K562 (cell line): ENCODE measurements around the gene ARFGEF2. TPM values are rescaled to one million over a fixed set of nuclear protein-coding genes. Genes with fewer than 3 reads are reported as not detected.

Experiments
- ARID2 ChIP-seq: fragments of 450-650 bp; IDR thresholded peaks from 2 replicates; pipeline ENCODE4 v1.6.1; 2017; ENCODE audit warnings: antibody characterized with exemption, mild to moderate bottlenecking
- BRD4 ChIP-seq: fragments of 200-600 bp; sonication (generic); IDR thresholded peaks from 2 replicates; pipeline ENCODE4 v1.6.1; 2017; ENCODE audit warnings: inconsistent platforms
- CBX2 ChIP-seq: fragments of 200-600 bp; sonication (generic); IDR thresholded peaks from one replicate; pipeline ENCODE4 v1.6.1; 2012; ENCODE audit warnings: mild to moderate bottlenecking, low read length, inconsistent platforms; ENCODE audit not compliant: insufficient read depth, poor library complexity, severe bottlenecking
- EGR1 ChIP-seq: fragments of 450-650 bp; conservative IDR thresholded peaks from 2 replicates; pipeline ENCODE4 v1.6.1; 2017; ENCODE audit warnings: mild to moderate bottlenecking
- FUS ChIP-seq: fragments of 200-400 bp; formaldehyde crosslinking; optimal IDR thresholded peaks from 2 replicates; pipeline ENCODE3; 2017; ENCODE audit warnings: low read depth, low read length
- HDAC2 ChIP-seq: fragments of 450-650 bp; IDR thresholded peaks from 2 replicates; pipeline ENCODE4 v1.6.1; 2016; ENCODE audit warnings: mild to moderate bottlenecking
- HOXB6 ChIP-seq: fragments of 250-450 bp; sonication (Bioruptor Pico); IDR thresholded peaks from 2 replicates; pipeline ENCODE4 v1.5.1; 2022; ENCODE audit warnings: mild to moderate bottlenecking, borderline replicate concordance
- IFI16 ChIP-seq: fragments of 250-450 bp; sonication (Bioruptor Pico); IDR thresholded peaks from 2 replicates; pipeline ENCODE4 v2.1.2; 2022; ENCODE audit warnings: mild to moderate bottlenecking, inconsistent platforms
- KAT7 ChIP-seq: sonication (generic); formaldehyde crosslinking; IDR thresholded peaks from 2 replicates; pipeline ENCODE4 v1.8.0; 2022; ENCODE audit warnings: missing genetic modification reagents, mild to moderate bottlenecking, borderline replicate concordance
- KHSRP ChIP-seq: fragments of 450-650 bp; IDR thresholded peaks from 2 replicates; pipeline ENCODE4 v1.6.1; 2017
- PHF21A ChIP-seq: fragments of 450-650 bp; IDR thresholded peaks from 2 replicates; pipeline ENCODE4 v1.6.1; 2017; ENCODE audit warnings: low read depth, borderline replicate concordance
- POLR2AphosphoS2 ChIP-seq: IDR thresholded peaks from 2 replicates; pipeline ENCODE4 v1.6.1; 2012; ENCODE audit warnings: low read length, improper control_type of control experiment
- POU5F1 ChIP-seq: fragments of 150-350 bp; IDR thresholded peaks from 2 replicates; pipeline ENCODE4 v1.6.1; 2014; ENCODE audit warnings: borderline replicate concordance, low read length, low read depth, mild to moderate bottlenecking; ENCODE audit not compliant: partially characterized antibody
- SAFB ChIP-seq: fragments of 200-400 bp; formaldehyde crosslinking; IDR thresholded peaks from 2 replicates; pipeline ENCODE4 v1.6.1; 2017; ENCODE audit warnings: low read depth, low read length, borderline replicate concordance
- TAF1 ChIP-seq: IDR thresholded peaks from 2 replicates; pipeline ENCODE4 v1.6.1; 2011; ENCODE audit warnings: mild to moderate bottlenecking, low read length, moderate library complexity; ENCODE audit not compliant: insufficient read depth, control insufficient read depth, severe bottlenecking; ENCODE audit errors: extremely low read depth
- ZC3H8 ChIP-seq: fragments of 450-650 bp; IDR thresholded peaks from 2 replicates; pipeline ENCODE4 v1.6.1; 2017
- ZFP36 ChIP-seq: fragments of 150-350 bp; IDR thresholded peaks from 2 replicates; pipeline ENCODE4 v1.6.1; 2018; ENCODE audit warnings: low read length, low read depth; ENCODE audit not compliant: partially characterized antibody
- ZNF24 ChIP-seq: fragments of 450-650 bp; IDR thresholded peaks from 2 replicates; pipeline ENCODE4 v1.6.1; 2016
- ZNF347 ChIP-seq: fragments of 450-650 bp; formaldehyde crosslinking; IDR thresholded peaks from 2 replicates; pipeline ENCODE4 v1.4.0; 2020; ENCODE audit warnings: low read depth, mild to moderate bottlenecking, moderate library complexity
- ZNF551 ChIP-seq: fragments of 250-450 bp; sonication (Bioruptor Pico); IDR thresholded peaks from 2 replicates; pipeline ENCODE4 v1.5.0; 2021; ENCODE audit warnings: mild to moderate bottlenecking, moderate library complexity
- polyA plus RNA-seq, 8 experiments: library from polyadenylated mRNA; depleted of rRNA in 4 of 8; stranded (reverse) in 5 of 8; unstranded in 3 of 8; fragments of >200 nt; fragmentation: Nextera tagmentation in 2 of 8; fragmentation: Illumina TruSeq in 1 of 8; extraction: Ambion mirVana in 2 of 8; extraction: Trizol in 1 of 8; gene quantifications; 2 replicates each; pipeline versions ENCODE4 v1.2.1 to v1.2.3, GENCODE V29; 2011 to 2014; ENCODE audit warnings: inconsistent platforms in 1 of 8, missing spikeins in 1 of 8
- total RNA-seq, 7 experiments: library from RNA; depleted of rRNA in 6 of 7; stranded (reverse); fragments of >200 nt in 6 of 7; fragmentation: Illumina TruSeq in 2 of 7; extraction: Trizol in 2 of 7; gene quantifications; 2 replicates each; pipeline versions ENCODE4 v1.2.1 to v1.2.3, GENCODE V29; 2011 to 2021; ENCODE audit warnings: low replicate concordance in 1 of 7
- TF ChIP-seq, protein P1 (sequence below): IDR thresholded peaks from 3 replicates; pipeline ENCODE4 v1.6.1; 2011; ENCODE audit warnings: borderline replicate concordance, mild to moderate bottlenecking; ENCODE audit not compliant: insufficient read length, insufficient read depth
- TF ChIP-seq, protein P2 (sequence below): IDR thresholded peaks from 2 replicates; pipeline ENCODE4 v1.6.1; 2016; ENCODE audit warnings: missing genetic modification characterization, missing compliant biosample characterization
- TF ChIP-seq, protein P3 (sequence below): fragments of 250-450 bp; sonication (Bioruptor Pico); IDR thresholded peaks from 2 replicates; pipeline ENCODE4 v1.5.0; 2021; ENCODE audit warnings: mild to moderate bottlenecking, moderate library complexity

The ARFGEF2 gene
- total and polyA plus RNA-seq, 9 of the 15 experiments (the other 6 are each of a cell fraction or from before 2014, with no cell fraction given), result 4.2 to 18.8 (median 13.7) TPM

DNA sequence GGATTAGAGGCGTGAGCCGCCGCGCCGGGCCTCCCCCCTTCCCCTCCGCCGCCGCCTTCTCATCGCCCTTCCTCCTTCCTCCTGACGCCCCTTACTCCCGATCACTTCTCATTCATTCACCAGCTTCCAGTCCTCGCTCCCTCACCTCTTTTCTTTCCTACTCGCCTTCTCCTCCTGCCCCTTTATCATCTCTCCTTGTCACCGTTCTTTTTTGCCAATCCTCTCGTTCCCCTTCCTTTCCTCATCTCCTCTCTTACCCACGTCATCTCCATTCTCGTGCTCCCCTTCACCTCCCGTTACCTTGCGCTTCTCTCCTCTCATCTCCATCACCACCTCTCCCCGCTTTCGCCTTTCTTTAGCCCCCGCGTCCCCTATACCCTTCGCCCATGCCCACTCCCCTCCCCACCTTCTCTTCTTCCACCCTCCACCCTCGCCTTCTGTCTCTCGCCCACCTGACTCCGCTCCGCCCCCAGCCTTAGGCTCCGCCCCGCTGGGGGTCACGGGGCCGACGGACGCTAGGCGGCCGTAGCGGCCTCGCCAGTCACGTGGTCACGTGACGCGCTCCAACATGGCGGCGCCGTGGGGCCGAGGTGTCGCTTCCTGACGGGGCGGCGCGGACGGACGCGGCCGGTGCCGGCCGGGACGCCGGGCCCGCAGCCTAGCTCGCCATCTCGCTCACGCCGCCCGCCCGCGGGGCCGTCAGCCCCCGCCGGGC is at the start of gene ARFGEF2 (continued):
- TF ChIP-seq, protein P1, sequence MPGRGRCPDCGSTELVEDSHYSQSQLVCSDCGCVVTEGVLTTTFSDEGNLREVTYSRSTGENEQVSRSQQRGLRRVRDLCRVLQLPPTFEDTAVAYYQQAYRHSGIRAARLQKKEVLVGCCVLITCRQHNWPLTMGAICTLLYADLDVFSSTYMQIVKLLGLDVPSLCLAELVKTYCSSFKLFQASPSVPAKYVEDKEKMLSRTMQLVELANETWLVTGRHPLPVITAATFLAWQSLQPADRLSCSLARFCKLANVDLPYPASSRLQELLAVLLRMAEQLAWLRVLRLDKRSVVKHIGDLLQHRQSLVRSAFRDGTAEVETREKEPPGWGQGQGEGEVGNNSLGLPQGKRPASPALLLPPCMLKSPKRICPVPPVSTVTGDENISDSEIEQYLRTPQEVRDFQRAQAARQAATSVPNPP, result no peak
- no peak for TF ChIP-seq POLR2AphosphoS2
- TF ChIP-seq ZFP36, result no peak
- peak; percentile 55; the same call in 1 of the 2 replicates for TF ChIP-seq ARID2
- TF ChIP-seq TAF1, result peak; percentile 90
- no peak for TF ChIP-seq CBX2
- TF ChIP-seq FUS, result no peak
- TF ChIP-seq HOXB6 (CRISPR knock-in tag), result no peak
- TF ChIP-seq IFI16 (CRISPR knock-in tag), result no peak
- TF ChIP-seq BRD4, result no peak
- no peak for TF ChIP-seq ZNF551
- no peak for TF ChIP-seq PHF21A
- no peak; the same call in 1 of the 2 replicates for TF ChIP-seq KAT7 (CRISPR knock-in tag)
- no peak for TF ChIP-seq ZNF347 (CRISPR knock-in tag)
- TF ChIP-seq, protein P2, sequence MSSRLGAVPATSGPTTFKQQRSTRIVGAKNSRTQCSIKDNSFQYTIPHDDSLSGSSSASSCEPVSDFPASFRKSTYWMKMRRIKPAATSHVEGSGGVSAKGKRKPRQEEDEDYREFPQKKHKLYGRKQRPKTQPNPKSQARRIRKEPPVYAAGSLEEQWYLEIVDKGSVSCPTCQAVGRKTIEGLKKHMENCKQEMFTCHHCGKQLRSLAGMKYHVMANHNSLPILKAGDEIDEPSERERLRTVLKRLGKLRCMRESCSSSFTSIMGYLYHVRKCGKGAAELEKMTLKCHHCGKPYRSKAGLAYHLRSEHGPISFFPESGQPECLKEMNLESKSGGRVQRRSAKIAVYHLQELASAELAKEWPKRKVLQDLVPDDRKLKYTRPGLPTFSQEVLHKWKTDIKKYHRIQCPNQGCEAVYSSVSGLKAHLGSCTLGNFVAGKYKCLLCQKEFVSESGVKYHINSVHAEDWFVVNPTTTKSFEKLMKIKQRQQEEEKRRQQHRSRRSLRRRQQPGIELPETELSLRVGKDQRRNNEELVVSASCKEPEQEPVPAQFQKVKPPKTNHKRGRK, result no peak
- no peak for TF ChIP-seq SAFB
- no peak for TF ChIP-seq ZNF24
- peak; percentile 98 for TF ChIP-seq EGR1
- TF ChIP-seq HDAC2, result peak; percentile 91
- TF ChIP-seq KHSRP, result peak; percentile 57
- TF ChIP-seq, protein P3, sequence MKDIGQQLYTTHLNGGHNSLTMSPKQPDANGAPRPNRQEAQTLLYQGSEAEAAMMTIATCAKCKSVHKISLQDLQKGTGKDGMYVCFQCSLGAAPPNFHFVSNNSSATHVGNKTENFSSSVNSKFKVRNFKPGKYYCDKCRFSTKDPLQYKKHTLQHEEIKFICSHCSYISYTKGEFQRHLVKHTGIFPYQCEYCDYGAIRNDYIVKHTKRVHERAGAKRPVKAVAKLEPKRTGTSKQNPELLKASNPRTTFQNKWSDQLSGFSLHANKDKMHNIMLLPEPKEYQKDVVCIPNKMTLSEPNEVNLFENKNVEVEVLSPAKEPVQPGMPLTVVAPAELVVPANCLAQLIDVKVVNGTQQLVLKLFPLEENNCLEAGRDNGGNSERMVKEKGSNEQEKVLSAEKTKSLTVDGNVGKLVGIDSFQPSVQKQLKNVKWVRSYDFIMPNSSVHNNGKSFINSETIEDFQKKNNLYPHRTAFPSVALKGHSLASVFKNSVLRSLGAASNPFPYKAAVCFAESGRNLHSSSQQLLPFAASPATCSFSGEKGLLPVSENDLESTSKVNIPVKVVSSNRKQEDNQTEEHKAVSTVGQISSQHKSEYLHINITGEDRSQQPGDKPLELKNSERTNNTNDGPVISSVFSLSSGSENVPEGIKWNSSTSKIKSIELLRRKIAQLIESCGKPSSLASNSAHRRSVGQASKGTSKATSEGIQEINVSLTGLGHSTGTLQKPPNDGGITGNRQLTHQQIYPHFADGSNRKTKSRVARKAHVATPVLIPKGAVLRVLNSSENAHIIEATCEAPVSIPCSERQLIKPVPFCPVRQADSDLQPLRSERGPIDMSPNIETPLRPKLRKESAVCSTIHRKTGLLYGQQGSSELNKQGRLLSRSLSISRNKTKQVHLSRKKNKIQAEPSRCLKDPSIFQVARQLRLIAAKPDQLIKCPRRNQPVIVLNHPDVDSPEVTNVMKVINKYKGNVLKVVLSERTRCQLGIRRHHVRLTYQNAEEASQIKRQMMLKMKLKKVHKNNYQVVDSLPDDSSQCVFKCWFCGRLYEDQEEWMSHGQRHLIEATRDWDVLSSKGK (CRISPR knock-in tag), result no peak
- TF ChIP-seq ZC3H8, result no peak
- no peak for TF ChIP-seq POU5F1
